ENCODE measurements around the gene PLAGL2. TPM values are rescaled to one million over a fixed set of nuclear protein-coding genes. Genes with fewer than 3 reads are reported as not detected.
A peak's percentile ranks its signal among the peaks of the same experiment; 100 is the strongest.

PLAGL2 gene
- total and polyA plus RNA-seq, 2 of the 8 experiments (the other 6 are each of a cell fraction or from before 2014, with no cell fraction given) = 20.6 to 25.4 TPM

DNA sequence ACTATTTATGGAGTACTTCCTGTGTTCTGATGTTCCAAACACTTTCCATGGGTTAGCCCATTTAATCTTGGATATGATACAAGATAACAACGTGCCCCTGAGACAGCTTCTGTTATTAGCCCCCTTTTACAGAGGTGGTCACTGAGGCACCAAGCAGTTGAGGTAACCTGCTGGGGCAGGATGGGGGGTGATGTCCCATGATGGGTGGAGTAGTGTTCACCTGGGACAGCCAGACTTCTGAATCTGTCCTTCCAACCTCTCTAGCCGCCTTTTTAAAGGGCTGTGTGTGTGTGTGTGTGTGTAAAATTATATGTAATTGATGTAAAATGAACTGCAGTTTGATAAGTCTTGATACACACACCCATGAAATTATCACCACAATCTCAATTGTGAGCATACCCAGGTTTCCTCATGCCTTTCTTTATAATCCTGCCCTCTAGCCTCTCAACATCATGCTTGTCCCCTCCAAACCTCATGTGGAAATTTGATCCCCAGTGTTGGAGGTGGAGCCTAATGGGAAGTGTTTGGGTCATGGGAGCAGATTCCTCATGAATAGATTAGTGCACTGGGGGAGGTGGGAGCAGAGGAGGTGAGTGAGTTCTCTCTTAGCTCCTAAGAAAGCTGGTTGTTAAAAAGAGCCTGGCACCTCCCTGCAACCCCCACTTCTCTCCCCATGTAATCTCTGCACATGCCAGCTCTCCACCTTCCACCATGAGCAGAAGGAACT lies 39.2 kb downstream of the PLAGL2 start:
- FAIRE-seq = peak; percentile 92
- no peak overlapping the region for H4K91ac ChIP-seq (replicated peaks; ENCODE audit: insufficient read length, low read length)

More for the DNA sequence above, 39.2 kb downstream of the PLAGL2 start:
- Histone ChIP-seq H3K36me3 (ENCODE audit: control insufficient read depth in 2 of 4, insufficient read depth in 4 of 4, low read length in 3 of 4) (peaks cover 8 to 14% (median 11%) of the 10 kb centered on the region in 4 experiments; a peak in 7 of 8 replicates), H2BK5ac (ENCODE audit: low read depth, low read length) (no peak overlapping the region), H3K4me2 (ENCODE audit: insufficient read depth in 1 of 2, low read depth in 2 of 2, low read length in 2 of 2) (peak overlapping the region; percentile 20 to 21; a peak in 1 of 4 replicates), H2AK5ac (ENCODE audit: low read depth, low read length) (no peak overlapping the region), H2AFZ (ENCODE audit: low read length) (no peak overlapping the region), H4K8ac (ENCODE audit: extremely low read depth, insufficient read depth, low read length) (no peak overlapping the region), H3K23me2 (ENCODE audit: low read depth, low read length) (no peaks in the 10 kb centered on the region), H3K27ac (ENCODE audit: low read depth, low read length) (no peak overlapping the region), H3K27me3 (replicated peaks in 1 of 4; ENCODE audit: control insufficient read depth in 3 of 4, extremely low read depth in 1 of 4, insufficient read depth in 3 of 4, low read length in 3 of 4) (no peaks in the 10 kb centered on the region), H2BK12ac (ENCODE audit: low read depth, low read length) (no peak overlapping the region), H2BK20ac (ENCODE audit: low read length) (no peak overlapping the region), H3K79me1 (ENCODE audit: low read depth, low read length) (no peaks in the 10 kb centered on the region), H3K9ac (replicated peaks in 1 of 4; ENCODE audit: extremely low read depth in 1 of 4, low read depth in 3 of 4, low read length in 3 of 4) (no peak overlapping the region), H3K4me3 (ENCODE audit: extremely low read depth in 1 of 4, insufficient read depth in 2 of 4, low read depth in 3 of 4, low read length in 4 of 4) (no peak overlapping the region), H2BK120ac (replicated peaks; ENCODE audit: low read depth, low read length) (no peak overlapping the region), H4K20me1 (replicated peaks in 1 of 2; ENCODE audit: control insufficient read depth in 1 of 2, insufficient read depth in 2 of 2, low read length in 2 of 2) (peaks cover 0 to 4% of the 10 kb centered on the region in 2 experiments), H4K5ac (ENCODE audit: insufficient read length, low read depth, low read length) (no peak overlapping the region), H2BK15ac (ENCODE audit: low read length) (no peak overlapping the region), H3K79me2 (ENCODE audit: control insufficient read depth in 1 of 2, insufficient read depth in 2 of 2, low read length in 2 of 2) (no peaks in the 10 kb centered on the region), H3K23ac (ENCODE audit: insufficient read length) (no peak overlapping the region), H3K56ac (replicated peaks; ENCODE audit: insufficient read length, low read depth, low read length) (no peak overlapping the region), H3K4me1 (replicated peaks in 1 of 4; ENCODE audit: control insufficient read depth in 3 of 4, insufficient read depth in 4 of 4, low read length in 3 of 4) (peaks cover 0 to 7% (median 3%) of the 10 kb centered on the region in 4 experiments; a peak in 3 of 7 replicates), H3K14ac (ENCODE audit: insufficient read length) (no peak overlapping the region), H3K18ac (ENCODE audit: extremely low read depth, low read length) (no peak overlapping the region), H3K9me3 (ENCODE audit: insufficient read depth in 2 of 2, low read depth in 1 of 2, low read length in 1 of 2) (no peaks in the 10 kb centered on the region), H3K4ac (replicated peaks; ENCODE audit: insufficient read length, low read depth, low read length) (no peak overlapping the region)
- ChIA-PET POLR2A (ENCODE audit: partially characterized antibody) (interaction anchor here (1.0 kb wide), 1 partner anchor 24 kb away, joined by 4 read pairs; no protein-coding TSS in a partner anchor), CTCF (ENCODE audit: partially characterized antibody) (interaction anchor here (0.6 kb wide), 1 partner anchor 238 kb away, joined by 3 read pairs; no protein-coding TSS in a partner anchor)
- TF ChIP-seq, protein P1, sequence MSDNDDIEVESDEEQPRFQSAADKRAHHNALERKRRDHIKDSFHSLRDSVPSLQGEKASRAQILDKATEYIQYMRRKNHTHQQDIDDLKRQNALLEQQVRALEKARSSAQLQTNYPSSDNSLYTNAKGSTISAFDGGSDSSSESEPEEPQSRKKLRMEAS (IDR thresholded peaks at IDR 0.05) = no peak; the same call in 1 of the 2 replicates
- TF ChIP-seq, protein P2, sequence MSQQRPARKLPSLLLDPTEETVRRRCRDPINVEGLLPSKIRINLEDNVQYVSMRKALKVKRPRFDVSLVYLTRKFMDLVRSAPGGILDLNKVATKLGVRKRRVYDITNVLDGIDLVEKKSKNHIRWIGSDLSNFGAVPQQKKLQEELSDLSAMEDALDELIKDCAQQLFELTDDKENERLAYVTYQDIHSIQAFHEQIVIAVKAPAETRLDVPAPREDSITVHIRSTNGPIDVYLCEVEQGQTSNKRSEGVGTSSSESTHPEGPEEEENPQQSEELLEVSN (IDR thresholded peaks at IDR 0.05) = peak; percentile 29; the same call in 1 of the 2 replicates
- no peak for TF ChIP-seq CREB1 (IDR thresholded peaks at IDR 0.05)
- TF ChIP-seq USF2 (IDR thresholded peaks at IDR 0.05; ENCODE audit: low read length) = peak; percentile 32
- TF ChIP-seq POLR2AphosphoS5 (IDR thresholded peaks at IDR 0.05; ENCODE audit: low read depth, low read length) = peak; percentile 54; the same call in 1 of the 2 replicates
- no peak for TF ChIP-seq KDM4A (IDR thresholded peaks at IDR 0.05; ENCODE audit: low read depth, low read length, severe bottlenecking)
- no peak for TF ChIP-seq EZH2 (IDR thresholded peaks at IDR 0.05; ENCODE audit: low read depth, low read length, severe bottlenecking)
- TF ChIP-seq CHD2 (IDR thresholded peaks at IDR 0.05; ENCODE audit: low read length) = no peak
- 0 out of 2 replicates have a peak, but pooled peaks have one; percentile 37 for TF ChIP-seq TAF1 (IDR thresholded peaks at IDR 0.05; ENCODE audit: low read depth, low read length)
- no peak for TF ChIP-seq JUND (IDR thresholded peaks at IDR 0.05; ENCODE audit: low read length)
- DNase-seq (ENCODE audit: low read depth in 1 of 2, low spot score in 2 of 2) = no peak
- 82% methylated on average over 2 of the region's 2 CpGs; no CpG with 5 or more reads in 1 of the 2 experiments for WGBS, 2 experiments (ENCODE audit: extremely low coverage in 1 of 2, insufficient coverage in 1 of 2, insufficient read length in 1 of 2, insufficient replicate concordance in 2 of 2, low coverage in 1 of 2, low lambda C conversion rate in 2 of 2, missing lambda C conversion rate in 1 of 2)

Measured in H1 (cell line).